DND-41 (cell line): ENCODE data around the gene RGS19.

Source experiments
- ATAC-seq: fragments of 200-7000 bp; cut with Tn5 transposase; 3 replicates; pipeline ENCODE4 v1.9.1; 2021; ENCODE audit warnings: low read depth; ENCODE audit not compliant: insufficient read depth
- DNase-seq: peaks from one replicate; pipeline ENCODE4 v3.0.0-alpha.2; 2020
- H2AFZ ChIP-seq: 2 replicates; pipeline ENCODE4 v1.6.0; 2012; ENCODE audit warnings: low read depth, low read length
- H3K27ac ChIP-seq: 2 replicates; pipeline ENCODE4 v1.5.1; 2012; ENCODE audit warnings: low read length, inconsistent platforms
- H3K27me3 ChIP-seq: fragments of 200-600 bp; sonication (generic); 2 replicates; pipeline ENCODE4 v1.6.0; 2012; ENCODE audit warnings: low read length, mild to moderate bottlenecking, inconsistent platforms; ENCODE audit not compliant: insufficient read depth, poor library complexity
- H3K36me3 ChIP-seq: 2 replicates; pipeline ENCODE4 v1.5.1; 2012; ENCODE audit warnings: low read length, inconsistent platforms; ENCODE audit not compliant: insufficient read depth
- H3K4me1 ChIP-seq: 2 replicates; pipeline ENCODE4 v1.5.1; 2012; ENCODE audit warnings: mild to moderate bottlenecking, low read length; ENCODE audit not compliant: insufficient read depth
- H3K4me2 ChIP-seq: 2 replicates; pipeline ENCODE4 v1.6.0; 2012; ENCODE audit warnings: mild to moderate bottlenecking, moderate library complexity, low read length, inconsistent platforms; ENCODE audit not compliant: insufficient read depth
- H3K4me3 ChIP-seq, 2 experiments: fragments of 200-600 bp in 1 of 2; shearing (Covaris generic) in 1 of 2; 2 replicates each; pipeline ENCODE4 v1.5.1; 2012 to 2016; ENCODE audit warnings: inconsistent platforms in 2 of 2, low read length in 2 of 2, mild to moderate bottlenecking in 2 of 2, low read depth in 1 of 2, moderate library complexity in 1 of 2
- H3K79me2 ChIP-seq: 2 replicates; pipeline ENCODE4 v1.6.0; 2012; ENCODE audit warnings: low read length, inconsistent platforms; ENCODE audit not compliant: insufficient read depth
- H3K9ac ChIP-seq: 2 replicates; pipeline ENCODE4 v1.6.0; 2012; ENCODE audit warnings: low read depth, mild to moderate bottlenecking, inconsistent platforms, low read length, moderate library complexity
- H3K9me3 ChIP-seq: 2 replicates; pipeline ENCODE4 v1.5.1; 2012; ENCODE audit warnings: low read length, moderate library complexity, mild to moderate bottlenecking, inconsistent platforms; ENCODE audit not compliant: insufficient read depth, severe bottlenecking
- H4K20me1 ChIP-seq: 2 replicates; pipeline ENCODE4 v1.6.0; 2012; ENCODE audit warnings: low read length; ENCODE audit not compliant: insufficient read depth
- CTCF ChIP-seq: IDR thresholded peaks from 2 replicates; pipeline ENCODE4 v1.5.1; 2012; ENCODE audit warnings: borderline replicate concordance, low read length, moderate library complexity, mild to moderate bottlenecking; ENCODE audit not compliant: poor library complexity, severe bottlenecking; ENCODE audit errors: extremely low read depth
- EZH2 ChIP-seq: IDR thresholded peaks from 3 replicates; pipeline ENCODE4 v1.6.1; 2012; ENCODE audit warnings: borderline replicate concordance, low read depth, mild to moderate bottlenecking, moderate library complexity, low read length, inconsistent platforms; ENCODE audit not compliant: severe bottlenecking

Gene RGS19

GRCh38 chr20:64100946-64101688 is 21.8 kb upstream of the RGS19 start:
- Histone ChIP-seq H3K4me3 (no peak overlapping the region), H3K9ac (no peak overlapping the region), H3K4me2 (no peak overlapping the region), H3K4me1 (peaks cover 9% of the 10 kb centered on the region), H4K20me1 (peaks cover 13% of the 10 kb centered on the region; the same call in 1 of the 2 replicates), H2AFZ (no peak overlapping the region), H3K27me3 (peaks cover 25% of the 10 kb centered on the region), H3K36me3 (no peaks in the 10 kb centered on the region), H3K9me3 (no peaks in the 10 kb centered on the region), H3K79me2 (no peaks in the 10 kb centered on the region), H3K27ac (no peak overlapping the region)
- ATAC-seq (no peak), DNase-seq (no peak)
- TF ChIP-seq CTCF (no peak), EZH2 (peak; percentile 1)

- no peak for ATAC-seq
- H3K9ac ChIP-seq: no peak overlapping the region
- no peak overlapping the region for H3K27ac ChIP-seq
- H4K20me1 ChIP-seq: peaks cover 13% of the 10 kb centered on the region; the same call in 1 of the 2 replicates
- no peak for DNase-seq
- no peaks in the 10 kb centered on the region for H3K9me3 ChIP-seq
- no peak for TF ChIP-seq CTCF
- TF ChIP-seq EZH2: no peak
- H3K27me3 ChIP-seq: peaks cover 25% of the 10 kb centered on the region
- no peaks in the 10 kb centered on the region for H3K36me3 ChIP-seq
- no peaks in the 10 kb centered on the region for H3K79me2 ChIP-seq
- H3K4me1 ChIP-seq: peaks cover 9% of the 10 kb centered on the region
- H3K4me3 ChIP-seq: no peak overlapping the region
- no peak overlapping the region for H2AFZ ChIP-seq
- H3K4me2 ChIP-seq: no peak overlapping the region
These were observed 21.2 kb upstream of the RGS19 start for GRCh38 chr20:64100566-64100888.

- no peak overlapping the region for H3K4me2 ChIP-seq
These were observed 20.7 kb upstream of the RGS19 start for GRCh38 chr20:64099880-64100565.

More at GRCh38 chr20:64099880-64100565, 20.7 kb upstream of the RGS19 start:
- H3K9ac ChIP-seq: no peak overlapping the region
- no peak for DNase-seq
- H3K9me3 ChIP-seq: no peaks in the 10 kb centered on the region
- H3K79me2 ChIP-seq: no peaks in the 10 kb centered on the region
- no peak overlapping the region for H3K27ac ChIP-seq
- no peak overlapping the region for H3K4me3 ChIP-seq
- H4K20me1 ChIP-seq: peaks cover 13% of the 10 kb centered on the region; the same call in 1 of the 2 replicates
- no peaks in the 10 kb centered on the region for H3K36me3 ChIP-seq
- TF ChIP-seq CTCF: no peak
- TF ChIP-seq EZH2: no peak
- H2AFZ ChIP-seq: no peak overlapping the region
- peaks cover 25% of the 10 kb centered on the region for H3K27me3 ChIP-seq
- H3K4me1 ChIP-seq: peaks cover 9% of the 10 kb centered on the region
- ATAC-seq: no peak
